HG03520 (cell line): ENCODE results near the gene MOCOS.

ENCODE experiments used
- ATAC-seq: cut with Tn5 transposase; IDR thresholded peaks from one replicate; pipeline ENCODE4 v1.9.1; 2021; ENCODE audit warnings: mild to moderate bottlenecking, moderate library complexity; ENCODE audit not compliant: unreplicated experiment

The MOCOS gene

GRCh38 chr18:36302676-36303075, 115.4 kb downstream of the MOCOS start:
- ATAC-seq: no peak

GRCh38 chr18:36303211-36303844, 116.0 kb downstream of the MOCOS start:
- ATAC-seq: no peak

- ATAC-seq: no peak
Observed at GRCh38 chr18:36304723-36305122, 117.4 kb downstream of the MOCOS start.

- no peak for ATAC-seq
Observed at GRCh38 chr18:36305375-36305774, 118.1 kb downstream of the MOCOS start.

GRCh38 chr18:36307513-36307912, 120.2 kb downstream of the MOCOS start:
- ATAC-seq: no peak

- no peak for ATAC-seq
Observed at GRCh38 chr18:36308711-36309435, 121.6 kb downstream of the MOCOS start.

- no peak for ATAC-seq
Observed at GRCh38 chr18:36309436-36310391, 122.4 kb downstream of the MOCOS start.

GRCh38 chr18:36311026-36311570, 123.8 kb downstream of the MOCOS start:
- no peak for ATAC-seq

GRCh38 chr18:36312806-36313395, 125.6 kb downstream of the MOCOS start:
- ATAC-seq: no peak

GRCh38 chr18:36314098-36314497, 126.8 kb downstream of the MOCOS start:
- no peak for ATAC-seq

- ATAC-seq: no peak
Observed at GRCh38 chr18:36314754-36315153, 127.5 kb downstream of the MOCOS start.

GRCh38 chr18:36315736-36316135, 128.4 kb downstream of the MOCOS start:
- no peak for ATAC-seq

- ATAC-seq: no peak
Observed at GRCh38 chr18:36316246-36316645, 128.9 kb downstream of the MOCOS start.
